CD4-positive, alpha-beta T cell treated with Interleukin-6 at 100 ng/mL for 8 hours (primary cell): ENCODE measurements around the gene PITRM1.

Experiments
- DNase-seq: peaks from one replicate; pipeline ENCODE4 v3.0.0-alpha.2; 2020; ENCODE audit warnings: mixed read lengths, low spot score

Gene PITRM1

DNA sequence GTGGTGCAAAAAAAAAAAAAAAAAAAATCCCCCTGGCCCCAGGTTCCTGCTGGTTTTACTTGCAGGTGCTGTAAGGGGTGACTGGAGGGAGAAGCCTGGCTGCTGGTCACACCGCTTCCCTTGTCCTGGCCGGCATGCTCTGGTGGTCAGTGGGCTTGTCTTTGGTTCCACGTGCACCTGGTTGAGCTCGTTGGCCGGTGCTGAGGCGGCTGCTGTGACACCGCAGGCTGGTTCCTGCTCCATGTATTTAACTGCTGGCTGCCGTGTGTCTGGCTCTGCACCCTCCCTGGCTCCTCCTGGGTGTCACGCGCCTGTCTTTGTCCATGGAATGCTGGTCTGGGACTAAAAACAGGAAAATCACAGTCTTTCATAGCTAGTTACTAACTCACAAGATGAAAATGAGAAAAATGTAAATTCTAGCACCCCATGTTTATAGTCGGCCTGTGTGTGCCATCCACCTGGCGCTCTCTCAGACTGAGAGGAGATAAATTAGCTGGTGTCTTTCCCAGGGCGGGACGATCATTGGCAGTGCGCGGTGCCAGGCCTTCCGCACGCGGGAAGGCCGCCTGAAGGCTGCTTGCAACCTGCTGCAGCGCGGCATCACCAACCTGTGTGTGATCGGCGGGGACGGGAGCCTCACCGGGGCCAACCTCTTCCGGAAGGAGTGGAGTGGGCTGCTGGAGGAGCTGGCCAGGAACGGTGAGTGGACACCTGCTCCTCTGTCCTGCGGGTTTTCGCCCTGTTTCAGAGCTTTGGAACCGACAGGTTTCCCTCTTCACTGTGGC is 71.5 kb downstream of the PITRM1 start:
- DNase-seq: no peak

- DNase-seq: no peak
Observed at GRCh38 chr10:3100093-3100792, 72.3 kb downstream of the PITRM1 start.

DNA sequence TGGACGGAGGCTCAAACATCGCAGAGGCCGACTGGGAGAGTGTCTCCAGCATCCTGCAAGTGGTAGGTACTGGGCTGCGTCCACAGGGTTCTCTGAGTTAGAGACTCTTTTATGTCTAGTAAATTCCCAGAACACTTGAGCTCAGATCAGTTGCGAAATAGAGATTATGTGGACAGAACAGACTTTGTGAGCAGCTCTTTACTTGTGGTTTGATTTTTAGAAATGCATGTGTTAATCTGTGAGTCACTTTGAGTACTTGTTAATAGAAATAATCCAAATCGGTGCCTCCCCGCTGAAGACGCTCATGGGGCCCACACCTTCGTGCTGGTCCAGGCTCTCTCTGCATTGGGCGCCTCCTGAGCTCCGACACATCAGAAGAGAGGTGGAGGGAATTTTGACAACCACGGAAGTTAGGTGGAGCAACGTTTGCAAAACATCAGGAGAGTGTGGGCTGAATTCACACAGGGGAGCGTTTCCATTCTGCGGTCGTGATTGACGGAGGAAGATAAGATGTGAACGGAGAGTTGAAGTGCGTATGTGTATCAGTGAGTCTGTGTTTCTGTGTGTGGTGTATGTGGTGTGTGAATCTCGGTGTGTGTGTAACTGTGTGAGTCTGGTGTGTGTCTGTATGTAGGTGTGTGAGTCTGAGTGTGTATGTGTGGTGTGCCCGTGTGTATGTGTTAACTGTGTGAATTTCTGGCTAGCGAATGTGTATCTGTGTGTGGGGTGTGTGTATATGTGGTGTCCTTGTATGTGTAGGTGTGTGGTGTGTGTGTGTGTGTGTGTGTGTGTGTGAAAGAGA is 73.1 kb downstream of the PITRM1 start:
- DNase-seq: no peak

DNA sequence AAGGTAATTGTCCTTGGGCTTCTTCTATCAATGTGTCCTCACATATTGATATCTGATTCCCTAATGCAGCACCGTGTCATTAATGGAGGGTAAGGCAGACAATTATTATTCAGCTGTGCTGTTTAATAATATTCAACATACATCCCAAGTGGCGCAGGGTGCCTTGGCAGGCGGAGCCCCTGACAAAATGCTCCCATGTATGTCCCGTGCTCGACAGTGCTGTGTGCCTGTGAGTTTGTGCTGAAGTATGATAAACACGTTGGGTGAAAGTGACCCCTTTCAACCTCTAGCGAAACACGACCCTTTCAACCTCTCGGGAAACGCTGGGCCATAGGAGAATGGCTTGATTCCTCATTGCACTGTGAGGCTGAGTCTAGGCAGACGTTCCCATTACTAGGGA is 73.9 kb downstream of the PITRM1 start:
- no peak for DNase-seq

GRCh38 chr10:3097160-3097559 is 75.4 kb downstream of the PITRM1 start:
- no peak for DNase-seq

GRCh38 chr10:3096149-3096548 is 76.4 kb downstream of the PITRM1 start:
- DNase-seq: no peak

DNA sequence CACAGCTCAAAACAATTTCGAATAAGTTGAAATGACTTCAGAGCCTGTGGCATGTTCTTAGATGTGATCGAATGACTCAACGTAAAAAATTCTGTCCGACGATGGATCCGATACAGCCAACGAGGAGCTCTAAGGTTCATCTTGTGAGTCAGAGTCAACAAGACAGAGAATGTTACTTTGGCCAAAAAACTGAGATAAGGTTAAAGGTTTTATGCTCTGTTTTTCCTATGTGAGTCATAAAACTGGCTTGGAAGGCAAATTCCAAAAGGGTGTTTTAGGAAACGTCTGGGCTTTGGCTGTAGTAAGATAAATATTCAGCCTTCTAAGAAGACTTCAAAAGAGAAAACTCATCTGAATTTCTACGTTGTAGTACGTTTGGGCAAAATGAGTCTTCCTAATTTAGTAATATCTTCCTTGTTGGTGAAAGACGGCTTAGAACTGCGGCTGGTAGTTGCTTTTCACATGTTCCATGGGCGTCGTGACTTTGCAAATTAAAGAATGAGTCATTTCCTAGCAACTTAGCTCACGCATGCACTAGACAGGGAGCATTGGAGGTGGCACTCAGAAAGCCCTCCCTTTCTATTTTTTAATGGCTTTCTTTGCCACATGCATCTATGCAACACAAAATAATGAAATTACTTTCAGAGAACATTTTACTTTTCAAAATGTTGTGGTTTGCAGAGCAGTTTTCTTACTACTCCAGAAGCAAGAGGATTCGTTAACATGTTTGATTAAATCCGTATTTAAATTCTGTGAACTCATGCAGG is 77.0 kb downstream of the PITRM1 start:
- DNase-seq: peak; percentile 53

GRCh38 chr10:3094609-3095036 is 78.0 kb downstream of the PITRM1 start:
- DNase-seq: no peak

DNA sequence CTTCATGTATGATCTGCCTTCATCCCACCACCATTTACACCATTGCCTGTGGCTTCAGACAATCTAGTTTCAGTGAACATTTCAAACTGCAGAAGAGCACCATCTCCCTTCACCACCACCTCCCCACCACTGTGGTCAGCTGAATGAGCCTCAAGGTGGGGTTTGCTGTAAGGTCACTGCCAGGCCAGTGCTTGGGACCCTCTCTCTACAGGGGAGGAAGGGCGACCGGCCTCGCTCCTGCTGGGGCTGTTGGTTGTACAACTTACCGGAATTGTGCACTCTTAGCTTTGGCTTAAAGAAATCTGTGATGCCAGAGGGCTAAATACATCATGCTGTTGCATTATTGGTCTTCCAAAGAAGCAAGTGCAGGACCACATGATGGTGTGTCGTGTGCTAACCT is 78.6 kb downstream of the PITRM1 start:
- DNase-seq: no peak

GRCh38 chr10:3091921-3092320 is 80.7 kb downstream of the PITRM1 start:
- DNase-seq: no peak

DNA sequence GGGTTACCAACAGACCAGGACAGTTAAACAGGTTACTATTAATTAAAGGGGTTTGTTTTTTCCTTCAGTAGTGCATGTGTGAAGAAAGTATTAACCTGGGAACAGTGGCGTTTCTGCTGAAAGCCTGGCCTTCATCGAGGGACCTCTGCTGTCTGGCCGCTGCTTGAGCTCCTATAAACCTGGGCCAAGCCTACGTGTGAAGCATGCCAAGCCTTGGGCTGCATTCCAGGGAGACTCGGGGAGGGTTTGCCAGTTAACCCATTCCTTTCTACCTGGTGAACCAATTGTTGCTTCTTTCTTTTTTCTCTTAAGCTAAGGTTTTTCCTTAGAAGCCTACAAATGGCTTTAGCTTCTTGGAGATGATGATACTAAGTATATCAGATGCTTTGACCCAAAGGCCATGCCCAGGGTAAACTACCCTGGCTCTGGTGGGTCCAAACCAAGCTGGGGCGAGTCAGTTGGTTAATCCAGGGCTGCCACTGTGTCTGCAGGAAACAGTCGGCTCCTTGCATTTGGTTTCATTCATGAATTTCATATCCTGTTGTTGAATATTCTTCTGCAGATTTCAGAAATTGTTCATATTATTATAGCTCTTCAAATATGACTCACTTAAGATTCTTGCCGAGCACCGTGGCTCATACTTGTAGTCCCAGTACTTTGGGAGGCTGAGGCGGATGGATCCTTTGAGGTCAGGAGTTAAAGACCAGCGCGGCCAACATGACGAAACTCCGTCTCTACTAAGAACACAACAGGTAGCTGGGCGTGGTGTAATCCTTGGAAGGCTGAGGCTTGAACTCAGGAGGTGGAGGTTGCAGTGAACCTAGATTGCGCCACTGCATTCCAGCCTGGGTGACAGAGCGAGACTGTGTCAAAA is 81.4 kb downstream of the PITRM1 start:
- DNase-seq: no peak

GRCh38 chr10:3090388-3090787 is 82.2 kb downstream of the PITRM1 start:
- DNase-seq: no peak
